K562 (cell line): Measurements from ENCODE around the gene IDH2. TPM values are rescaled to one million over a fixed set of nuclear protein-coding genes. Genes with fewer than 3 reads are reported as not detected.

Source experiments
- ATF1 ChIP-seq, 2 experiments: fragments of 450-650 bp in 1 of 2; IDR thresholded peaks; 2 replicates each; pipeline ENCODE4 v1.6.1; 2016; ENCODE audit warnings: missing compliant biosample characterization in 1 of 2, missing genetic modification characterization in 1 of 2
- EHMT2 ChIP-seq: fragments of 450-650 bp; IDR thresholded peaks from 2 replicates; pipeline ENCODE4 v1.6.1; 2018; ENCODE audit warnings: antibody characterized with exemption
- FOXK2 ChIP-seq, 2 experiments: fragments of 450-650 bp; IDR thresholded peaks in 1 of 2; conservative IDR thresholded peaks in 1 of 2; 2 replicates each; pipeline ENCODE4 v1.6.1; 2016; ENCODE audit warnings: low read depth in 2 of 2, mild to moderate bottlenecking in 1 of 2
- GTF2E2 ChIP-seq: fragments of 200-800 bp; sonication (Bioruptor generic); IDR thresholded peaks from 2 replicates; pipeline ENCODE4 v1.6.1; 2016; ENCODE audit warnings: missing genetic modification characterization, missing compliant biosample characterization
- HLTF ChIP-seq: fragments of 450-650 bp; IDR thresholded peaks from 2 replicates; pipeline ENCODE4 v1.6.1; 2016
- MEF2D ChIP-seq: conservative IDR thresholded peaks from 2 replicates; pipeline ENCODE4 v1.6.1; 2016; ENCODE audit warnings: low read depth, missing genetic modification characterization, missing compliant biosample characterization
- MEIS2 ChIP-seq: fragments of 450-650 bp; IDR thresholded peaks from 2 replicates; pipeline ENCODE4 v1.6.1; 2014; ENCODE audit warnings: mild to moderate bottlenecking; ENCODE audit not compliant: partially characterized antibody
- POLR2B ChIP-seq: fragments of 450-650 bp; IDR thresholded peaks from 2 replicates; pipeline ENCODE4 v1.6.1; 2018; ENCODE audit warnings: low read depth; ENCODE audit not compliant: partially characterized antibody
- PRDM10 ChIP-seq: fragments of 450-650 bp; IDR thresholded peaks from 2 replicates; pipeline ENCODE4 v1.6.1; 2018; ENCODE audit not compliant: partially characterized antibody
- RBM14 ChIP-seq: fragments of 200-400 bp; formaldehyde crosslinking; IDR thresholded peaks from 2 replicates; pipeline ENCODE4 v1.6.1; 2018; ENCODE audit warnings: low read depth, mild to moderate bottlenecking, low read length, moderate library complexity, borderline replicate concordance; ENCODE audit not compliant: insufficient read depth
- RNF2 ChIP-seq: sonication (generic); IDR thresholded peaks from 2 replicates; pipeline ENCODE4 v1.6.1; 2016
- SMARCA5 ChIP-seq: fragments of 450-650 bp; IDR thresholded peaks from 2 replicates; pipeline ENCODE4 v1.6.1; 2016
- STAT6 ChIP-seq: sonication (generic); formaldehyde crosslinking; IDR thresholded peaks from 2 replicates; pipeline ENCODE4 v1.8.1; 2023; ENCODE audit warnings: mild to moderate bottlenecking, missing genetic modification reagents
- TGIF2 ChIP-seq: sonication (generic); formaldehyde crosslinking; IDR thresholded peaks from 2 replicates; pipeline ENCODE4 v1.8.1; 2022; ENCODE audit warnings: mild to moderate bottlenecking, missing genetic modification reagents, moderate library complexity
- YY1 ChIP-seq, 3 experiments: IDR thresholded peaks; 2 replicates each; pipeline ENCODE4 v1.6.1; 2011; ENCODE audit warnings: low read length in 2 of 3, mild to moderate bottlenecking in 2 of 3, moderate library complexity in 2 of 3, borderline replicate concordance in 1 of 3, control low read depth in 1 of 3, low read depth in 1 of 3; ENCODE audit not compliant: insufficient read depth in 3 of 3, insufficient replicate concordance in 2 of 3, control insufficient read depth in 1 of 3, insufficient read length in 1 of 3; ENCODE audit errors: extremely low read depth in 1 of 3
- ZNF395 ChIP-seq: fragments of 200-800 bp; sonication (Bioruptor generic); IDR thresholded peaks from 2 replicates; pipeline ENCODE4 v1.6.1; 2017; ENCODE audit warnings: missing genetic modification characterization, missing compliant biosample characterization
- ZNF644 ChIP-seq: fragments of 200-800 bp; sonication (Bioruptor generic); IDR thresholded peaks from 2 replicates; pipeline ENCODE4 v1.6.1; 2016; ENCODE audit warnings: low read depth, missing genetic modification characterization, missing compliant biosample characterization
- ZNF780A ChIP-seq: fragments of 250-450 bp; sonication (Bioruptor Pico); IDR thresholded peaks from 2 replicates; pipeline ENCODE4 v1.5.0; 2021; ENCODE audit warnings: mild to moderate bottlenecking
- polyA plus RNA-seq, 8 experiments: library from polyadenylated mRNA; depleted of rRNA in 4 of 8; stranded (reverse) in 5 of 8; unstranded in 3 of 8; fragments of >200 nt; fragmentation: Nextera tagmentation in 2 of 8; fragmentation: Illumina TruSeq in 1 of 8; extraction: Ambion mirVana in 2 of 8; extraction: Trizol in 1 of 8; gene quantifications; 2 replicates each; pipeline versions ENCODE4 v1.2.1 to v1.2.3, GENCODE V29; 2011 to 2014; ENCODE audit warnings: inconsistent platforms in 1 of 8, missing spikeins in 1 of 8
- total RNA-seq, 7 experiments: library from RNA; depleted of rRNA in 6 of 7; stranded (reverse); fragments of >200 nt in 6 of 7; fragmentation: Illumina TruSeq in 2 of 7; extraction: Trizol in 2 of 7; gene quantifications; 2 replicates each; pipeline versions ENCODE4 v1.2.1 to v1.2.3, GENCODE V29; 2011 to 2021; ENCODE audit warnings: low replicate concordance in 1 of 7

The IDH2 gene
- total and polyA plus RNA-seq, 9 of the 15 experiments (the other 6 are each of a cell fraction or from before 2014, with no cell fraction given): 0.70 to 99.9 (median 59.2) TPM

GRCh38 chr15:90142216-90143165 is 40.2 kb upstream of the IDH2 start (continued):
- TF ChIP-seq YY1 (IDR thresholded peaks at IDR 0.05; ENCODE audit: borderline replicate concordance in 1 of 3, control insufficient read depth in 1 of 3, extremely low read depth in 1 of 3, insufficient read depth in 3 of 3, insufficient read length in 1 of 3, insufficient replicate concordance in 2 of 3, low read depth in 1 of 3, low read length in 2 of 3) (peak in 1 of 3 experiments; percentile 64), FOXK2 (conservative IDR thresholded peaks at IDR 0.05 in 1 of 2, IDR thresholded peaks at IDR 0.05 in 1 of 2; ENCODE audit: low read depth in 2 of 2) (peak; percentile 35 to 41; a peak in 2 of 4 replicates), GTF2E2 (tag) (peak; percentile 67; the same call in 1 of the 2 replicates), ZNF780A (CRISPR knock-in tag) (no peak), ZNF644 (0 out of 2 replicates have a peak, but pooled peaks have one; percentile 13), PRDM10 (peak; percentile 52), MEF2D (peak; percentile 43; the same call in 1 of the 2 replicates), POLR2B (peak; percentile 42), HLTF (0 out of 2 replicates have a peak, but pooled peaks have one; percentile 58), ZNF395 (CRISPR knock-in tag) (0 out of 2 replicates have a peak, but pooled peaks have one; percentile 37), SMARCA5 (0 out of 2 replicates have a peak, but pooled peaks have one; percentile 35), RBM14 (no peak), RNF2 (peak; percentile 71; the same call in 1 of the 2 replicates), ATF1 (CRISPR knock-in tag; IDR thresholded peaks at IDR 0.05) (no peak), ATF1 (tag; IDR thresholded peaks at IDR 0.05) (peak; percentile 43), STAT6 (CRISPR knock-in tag) (no peak), TGIF2 (CRISPR knock-in tag) (no peak), MEIS2 (peak; percentile 80), EHMT2 (peak; percentile 61; the same call in 1 of the 2 replicates)
